WTC11 (cell line): ENCODE data around the gene ALKBH4. TPM values are rescaled to one million over a fixed set of nuclear protein-coding genes. Genes with fewer than 3 reads are reported as not detected.
"Not testable (repeated sequence)": the region's sequence is repeated elsewhere in the genome, so short reads cannot be mapped to it uniquely, and the experiment has no call there.

Experiments used
- ATAC-seq: fragments of 200-7000 bp; cut with Tn5 transposase; 2 replicates; pipeline ENCODE4 v1.10.0; 2021; ENCODE audit warnings: mild to moderate bottlenecking, moderate library complexity
- CTCF ChIA-PET: fragments of 300-600 bp; sonication (Branson Sonifier 250); formaldehyde crosslinking; loops from one replicate; lab custom pipeline; 2021; ENCODE audit warnings: antibody characterized with exemption; lab: Charles Lee
- POLR2A ChIA-PET: fragments of 350-600 bp; sonication (Branson Sonifier 250); formaldehyde crosslinking; loops from one replicate; lab custom pipeline; 2021; ENCODE audit warnings: antibody characterized with exemption; lab: Charles Lee
- DNase-seq: peaks from one replicate; pipeline ENCODE4 v3.0.0; 2021; ENCODE audit warnings: low spot score
- H3K27ac Mint-ChIP-seq: 2 replicates; pipeline ENCODE4 v1.8.0; 2021; ENCODE audit warnings: mixed read lengths
- H3K27me3 Mint-ChIP-seq: 2 replicates; pipeline ENCODE4 v1.8.0; 2021; ENCODE audit warnings: low read depth, mild to moderate bottlenecking, moderate library complexity, mixed read lengths
- H3K36me3 Mint-ChIP-seq: 2 replicates; pipeline ENCODE4 v1.8.0; 2021; ENCODE audit warnings: mixed read lengths
- H3K4me1 Mint-ChIP-seq: 2 replicates; pipeline ENCODE4 v1.8.0; 2022; ENCODE audit warnings: mixed read lengths
- H3K4me3 Mint-ChIP-seq: 2 replicates; pipeline ENCODE4 v1.8.0; 2021; ENCODE audit warnings: mild to moderate bottlenecking, moderate library complexity, mixed read lengths
- H3K9me3 Mint-ChIP-seq: 2 replicates; pipeline ENCODE4 v1.8.0; 2021; ENCODE audit warnings: mixed read lengths
- total RNA-seq: library from RNA; stranded (reverse); gene quantifications from 3 replicates; pipeline ENCODE4 v1.2.3, GENCODE V29; 2021

Gene ALKBH4
- total RNA-seq, 1 experiment from 2014 or later = 20.4 TPM

DNA sequence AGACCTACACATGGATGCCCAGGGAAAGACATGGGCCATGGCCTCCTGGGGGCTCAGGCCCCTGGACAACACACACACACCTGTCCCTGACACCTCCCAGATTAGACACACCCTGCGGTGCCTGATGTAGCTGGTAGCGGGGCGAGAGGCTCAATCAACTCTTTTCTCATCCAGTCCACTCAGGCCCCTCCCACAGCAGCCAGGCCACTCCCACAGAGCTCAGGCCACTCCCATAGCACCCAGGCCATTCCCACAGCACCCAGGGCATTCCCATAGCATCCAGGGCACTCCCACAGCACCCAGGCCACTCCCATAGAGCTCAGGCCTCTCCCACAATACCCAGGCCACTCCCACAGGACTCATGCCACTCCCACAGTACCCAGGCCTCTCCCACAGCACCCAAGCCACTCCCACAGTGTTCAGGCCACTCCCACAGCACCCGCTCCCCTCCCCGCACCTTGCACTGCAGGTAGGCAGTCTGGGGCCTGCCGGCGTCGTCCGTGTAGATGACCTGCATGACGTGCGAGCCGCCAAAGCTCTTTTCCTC lies 25.9 kb upstream of the ALKBH4 start:
- POLR2A ChIA-PET, H3K4me1 Mint-ChIP-seq, H3K27ac Mint-ChIP-seq, CTCF ChIA-PET, H3K27me3 Mint-ChIP-seq, H3K9me3 Mint-ChIP-seq, H3K36me3 Mint-ChIP-seq, H3K4me3 Mint-ChIP-seq: not testable (repeated sequence)
- ATAC-seq (peak; percentile 93), DNase-seq (peak; percentile 100)

DNA sequence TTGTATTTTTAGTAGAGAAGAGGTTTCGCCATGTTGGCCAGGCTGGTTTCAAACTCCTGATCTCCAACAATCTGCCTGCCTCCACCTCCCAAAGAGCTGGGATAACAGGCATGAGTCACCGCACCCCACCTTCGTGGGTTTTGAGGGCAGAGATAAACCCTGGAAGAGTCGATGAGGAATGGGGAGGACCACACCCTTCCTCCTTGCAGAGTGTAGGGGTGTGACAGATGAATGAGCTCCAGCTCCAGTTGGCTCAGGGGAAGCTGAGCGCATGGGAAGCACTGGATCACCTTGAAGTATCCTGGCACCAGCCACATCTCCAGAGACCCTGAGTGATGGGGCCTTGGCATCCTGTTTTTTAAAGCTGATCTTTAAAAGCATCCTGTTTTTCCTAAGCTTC lies 19.7 kb upstream of the ALKBH4 start:
- ATAC-seq, H3K9me3 Mint-ChIP-seq, DNase-seq, POLR2A ChIA-PET, H3K4me3 Mint-ChIP-seq, H3K27me3 Mint-ChIP-seq, H3K36me3 Mint-ChIP-seq, H3K27ac Mint-ChIP-seq, H3K4me1 Mint-ChIP-seq, CTCF ChIA-PET: not testable (repeated sequence)

GRCh38 chr7:102481962-102482361 lies 17.3 kb upstream of the ALKBH4 start:
- ATAC-seq, POLR2A ChIA-PET, H3K27me3 Mint-ChIP-seq, H3K4me1 Mint-ChIP-seq, H3K36me3 Mint-ChIP-seq, CTCF ChIA-PET, H3K4me3 Mint-ChIP-seq, H3K27ac Mint-ChIP-seq, H3K9me3 Mint-ChIP-seq, DNase-seq: not testable (repeated sequence)

DNA sequence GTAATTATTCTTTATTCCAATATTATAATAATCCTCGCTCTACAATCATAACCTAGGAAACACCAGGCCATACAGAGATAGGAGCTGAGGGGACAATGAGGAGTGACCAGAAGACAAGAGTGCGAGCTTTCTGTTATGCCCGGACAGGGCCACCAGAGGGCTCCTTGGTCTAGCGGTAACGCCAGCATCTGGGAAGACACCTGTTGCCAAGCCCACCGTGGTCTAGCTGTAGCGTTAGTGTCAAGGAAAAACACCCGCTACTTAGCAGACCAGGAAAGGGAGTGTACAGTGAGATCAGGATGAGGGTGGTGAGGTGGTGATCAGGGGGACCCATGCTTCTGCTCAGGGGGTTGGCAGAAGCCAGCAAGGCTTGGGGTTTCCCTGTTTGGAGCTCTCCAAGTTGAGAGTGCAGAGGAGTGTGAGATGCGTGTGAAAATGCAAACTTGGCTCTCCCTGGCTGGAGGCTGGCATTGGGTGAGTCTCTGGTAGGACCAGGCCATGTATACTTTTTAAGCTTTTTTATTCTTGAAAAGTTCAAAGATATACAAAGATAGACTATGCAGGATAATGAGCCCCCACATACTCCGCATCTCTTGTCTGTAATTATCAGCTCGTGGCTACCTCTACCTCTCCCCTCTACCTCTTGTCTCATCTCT lies 15.4 kb upstream of the ALKBH4 start:
- H3K4me3 Mint-ChIP-seq, H3K36me3 Mint-ChIP-seq, POLR2A ChIA-PET, H3K4me1 Mint-ChIP-seq, H3K27ac Mint-ChIP-seq, H3K9me3 Mint-ChIP-seq, ATAC-seq, H3K27me3 Mint-ChIP-seq: not testable (repeated sequence)
- DNase-seq = peak; percentile 84
- CTCF ChIA-PET = interaction anchor here (0.8 kb wide), 1 partner anchor 192 kb away, joined by 5 read pairs; no protein-coding TSS in a partner anchor

GRCh38 chr7:102479209-102479584 lies 14.5 kb upstream of the ALKBH4 start:
- POLR2A ChIA-PET, CTCF ChIA-PET, H3K9me3 Mint-ChIP-seq: not testable (repeated sequence)

DNA sequence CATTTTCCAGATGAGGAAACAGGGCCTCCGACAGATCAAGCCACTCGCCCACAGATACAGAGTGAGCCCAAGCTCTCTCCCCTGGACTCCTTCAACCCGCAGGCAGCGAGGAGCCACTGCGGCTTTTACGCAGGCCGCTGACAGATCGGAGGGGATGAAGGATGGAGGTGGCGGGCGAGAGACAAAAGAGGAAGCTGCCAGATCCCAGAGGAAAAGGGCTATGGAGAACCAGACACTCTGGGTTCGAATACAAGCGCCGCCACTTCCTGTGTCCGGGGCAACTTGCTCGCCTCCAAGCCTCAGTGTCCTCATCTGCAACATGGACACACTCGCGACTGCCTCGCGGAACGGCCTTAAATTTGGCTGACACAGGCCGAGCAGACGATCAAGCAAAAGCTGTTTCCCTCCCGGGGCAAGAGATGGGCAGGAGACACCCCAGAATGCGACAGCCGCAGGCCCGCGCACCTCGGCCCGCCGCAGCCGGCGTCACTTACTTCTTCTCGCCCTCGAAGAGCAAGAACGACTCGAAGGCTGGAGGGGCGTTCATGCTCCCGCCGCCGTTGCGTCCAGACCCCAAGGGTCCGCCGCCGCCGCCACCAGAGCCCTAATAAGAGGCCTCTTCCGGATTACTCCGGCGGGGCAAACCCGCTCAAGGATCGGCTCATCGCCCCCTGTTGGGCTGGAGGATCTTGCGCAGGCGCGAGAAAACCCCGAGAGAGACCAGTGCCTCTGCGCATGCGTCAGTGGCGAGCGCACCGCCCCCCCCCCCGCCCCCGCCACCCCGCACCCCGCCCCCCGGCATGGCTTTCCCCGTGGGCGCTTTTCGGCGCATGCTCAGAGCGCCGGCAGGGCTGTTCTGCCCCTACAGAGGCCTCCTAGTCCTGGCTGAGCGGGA lies 13.9 kb upstream of the ALKBH4 start, which contains the start of gene POLR2J:
Gene POLR2J, minus strand, starts transcription at position 609 of the 895 bp plus-strand sequence. Its CDS starts 62 bp downstream, at position 547.
- POLR2A ChIA-PET = not testable (repeated sequence)

More at GRCh38 chr7:102479209-102479584, 14.5 kb upstream of the ALKBH4 start:
- H3K27me3 Mint-ChIP-seq, H3K36me3 Mint-ChIP-seq, H3K4me1 Mint-ChIP-seq, H3K27ac Mint-ChIP-seq, H3K4me3 Mint-ChIP-seq, DNase-seq: not testable (repeated sequence)
- peak; percentile 26 for ATAC-seq

DNA sequence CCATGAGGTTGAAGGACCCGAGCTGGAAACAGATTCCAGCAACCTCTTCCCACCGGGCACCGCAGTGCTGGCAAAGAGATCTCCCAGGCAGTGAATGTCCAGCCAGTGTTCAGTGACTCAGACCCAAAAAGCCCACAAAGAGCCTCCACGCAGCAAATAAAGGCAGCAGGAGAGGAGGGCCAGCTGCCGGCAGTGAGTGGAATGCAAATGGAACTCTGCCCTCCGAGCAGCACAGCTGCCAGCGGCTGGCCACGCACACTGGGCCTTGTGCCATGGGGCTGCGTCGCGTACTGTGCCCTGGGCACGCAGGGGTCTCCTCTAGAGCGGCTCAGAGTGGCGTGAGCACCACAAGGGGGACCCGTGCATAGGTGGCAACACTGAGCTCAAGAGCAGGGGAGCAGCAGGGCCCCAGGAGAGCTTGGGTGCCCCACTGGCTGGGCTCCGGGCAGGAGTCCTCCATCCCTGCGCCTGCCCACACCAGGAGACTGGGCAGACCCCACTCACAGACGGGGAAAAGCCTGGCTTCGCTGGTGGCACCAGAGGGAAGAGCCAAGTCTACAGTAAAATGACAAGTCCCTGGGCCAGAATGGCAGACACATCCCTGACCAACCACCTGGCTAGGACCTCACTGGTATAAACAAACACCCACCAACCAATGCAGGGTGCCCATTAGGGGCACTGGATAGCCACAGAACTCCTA lies 10.2 kb upstream of the ALKBH4 start:
- H3K36me3 Mint-ChIP-seq, H3K27ac Mint-ChIP-seq, CTCF ChIA-PET, ATAC-seq, H3K27me3 Mint-ChIP-seq, H3K4me1 Mint-ChIP-seq, DNase-seq, H3K4me3 Mint-ChIP-seq, POLR2A ChIA-PET, H3K9me3 Mint-ChIP-seq: not testable (repeated sequence)

More for the DNA sequence above, 13.9 kb upstream of the ALKBH4 start, which contains the start of gene POLR2J:
- H3K4me3 Mint-ChIP-seq = peak within 1 kb of the TSS; percentile 81
- ATAC-seq (peak; percentile 82), DNase-seq (peak; percentile 70)
- H3K4me1 Mint-ChIP-seq, H3K9me3 Mint-ChIP-seq, H3K36me3 Mint-ChIP-seq, H3K27me3 Mint-ChIP-seq, CTCF ChIA-PET, H3K27ac Mint-ChIP-seq: not testable (repeated sequence)

DNA sequence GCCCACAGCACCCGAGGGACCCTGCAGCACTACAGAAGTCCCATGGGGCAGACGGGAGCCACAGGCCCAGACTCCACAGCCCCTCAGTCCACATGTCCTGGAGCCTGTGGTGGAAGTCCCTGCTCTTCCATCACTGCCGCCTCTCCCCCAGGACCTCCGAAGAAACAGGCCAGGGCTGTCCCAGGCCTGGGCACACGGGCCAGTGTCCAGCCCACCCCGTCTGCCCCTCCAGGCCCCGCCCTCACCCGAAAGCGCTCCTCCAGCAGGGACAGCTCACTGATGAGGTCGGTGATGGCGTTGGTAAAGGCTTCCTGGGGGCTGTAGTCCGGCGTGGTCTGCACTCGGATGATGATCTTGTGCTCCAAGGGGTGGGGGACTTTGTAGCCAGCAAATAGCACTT lies 9.5 kb upstream of the ALKBH4 start:
- H3K4me1 Mint-ChIP-seq, POLR2A ChIA-PET, DNase-seq, H3K4me3 Mint-ChIP-seq, H3K9me3 Mint-ChIP-seq, H3K27ac Mint-ChIP-seq, H3K36me3 Mint-ChIP-seq, H3K27me3 Mint-ChIP-seq, ATAC-seq, CTCF ChIA-PET: not testable (repeated sequence)
